T-helper 2 cell (primary cell): ENCODE data around the gene TOGARAM1.

Source experiments
- DNase-seq, 5 experiments: peaks; one replicate each; pipeline versions ENCODE4 v3.0.0 to v3.0.0-alpha.2; 2012 to 2022

The TOGARAM1 gene

DNA sequence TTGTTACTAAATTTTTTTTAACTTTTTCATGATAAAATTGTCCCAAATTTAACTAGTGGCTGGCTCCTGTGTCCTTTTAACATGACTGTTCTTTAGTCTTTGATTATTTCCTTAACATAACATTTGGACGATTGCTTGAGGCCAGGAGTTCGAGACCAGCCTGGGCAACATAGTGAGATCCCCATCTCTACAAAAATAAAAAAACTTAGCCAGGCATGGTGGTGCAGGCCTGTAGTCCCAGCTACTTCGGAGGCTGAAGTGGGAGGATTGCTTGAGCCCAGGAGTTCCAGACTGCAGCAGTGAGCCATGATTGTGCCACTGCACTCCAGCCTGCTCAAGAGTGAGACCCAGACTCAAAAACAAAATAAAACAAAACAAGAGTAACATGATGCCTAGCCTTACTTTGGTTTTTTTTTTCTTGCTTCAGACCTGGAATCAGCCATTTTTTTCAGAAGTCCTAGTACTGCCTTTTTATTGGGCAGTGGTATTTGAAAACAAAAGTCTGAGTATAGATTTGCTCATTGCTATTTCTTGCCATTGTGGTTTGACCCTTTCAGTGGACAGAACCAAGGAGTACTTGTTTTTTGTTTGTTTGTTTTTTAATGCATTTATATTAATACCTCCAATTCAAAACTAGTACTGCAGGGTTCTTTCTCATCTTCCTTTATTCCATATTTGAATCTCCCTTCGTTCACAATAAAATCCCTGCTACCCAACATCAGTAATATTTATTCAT is 4.8 kb downstream of the TOGARAM1 start:
- DNase-seq = no peak

DNA sequence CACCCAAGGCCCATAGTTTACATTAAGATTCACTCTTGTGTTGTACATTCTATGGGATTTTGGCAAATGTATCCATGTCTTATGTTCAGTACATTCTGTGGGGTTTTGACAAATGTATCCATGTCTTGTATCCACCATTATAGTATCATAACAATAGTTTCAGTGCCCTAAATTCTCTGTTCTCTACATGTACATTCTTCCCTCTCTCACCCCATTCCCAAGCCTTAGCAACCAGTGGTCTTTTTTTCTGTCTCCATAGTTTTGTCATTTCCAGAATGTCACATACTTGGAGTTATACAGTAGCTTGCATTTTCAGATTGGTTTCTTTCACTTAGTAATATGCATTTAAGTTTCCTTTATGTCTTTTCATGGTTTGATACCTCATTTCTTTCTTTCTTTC is 6.7 kb downstream of the TOGARAM1 start:
- DNase-seq = no peak

DNA sequence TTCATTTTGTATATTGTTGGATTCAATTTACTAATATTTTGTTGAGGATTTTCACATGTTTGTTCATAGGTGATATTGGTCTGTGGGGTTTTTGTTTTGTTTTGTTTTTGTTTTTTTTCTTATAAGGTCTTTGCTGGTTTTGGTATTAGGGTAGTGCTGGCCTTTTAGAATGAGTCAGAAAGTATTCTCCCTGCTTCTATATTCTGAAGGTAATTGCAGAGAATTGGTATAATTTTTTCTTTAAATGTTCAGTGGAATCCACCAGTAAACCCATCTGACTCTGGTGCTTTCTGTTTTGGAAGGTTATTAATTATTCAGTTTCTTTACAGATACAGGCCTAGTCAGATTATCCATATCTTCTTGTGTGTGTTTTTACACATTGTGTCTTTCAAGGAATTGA is 8.9 kb downstream of the TOGARAM1 start:
- no peak for DNase-seq

DNA sequence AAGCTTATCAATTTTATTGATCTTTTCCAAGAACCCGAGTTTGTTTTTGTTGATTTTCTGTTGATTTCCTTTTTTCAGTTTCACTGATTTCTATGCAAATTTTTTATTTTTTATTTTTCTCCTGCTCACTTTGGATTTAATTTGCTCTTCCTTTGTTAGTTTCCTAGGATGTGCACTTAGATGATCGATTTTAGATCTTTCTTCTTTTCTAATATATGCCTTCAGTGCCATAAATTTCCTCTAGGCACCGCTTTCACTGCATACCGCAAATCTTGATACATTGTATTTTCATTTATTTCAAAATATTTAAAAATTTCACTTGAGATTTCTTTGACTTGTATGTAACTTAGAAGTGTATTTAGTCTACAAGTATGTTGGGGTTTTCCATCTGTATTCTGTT is 9.5 kb downstream of the TOGARAM1 start:
- no peak for DNase-seq

DNA sequence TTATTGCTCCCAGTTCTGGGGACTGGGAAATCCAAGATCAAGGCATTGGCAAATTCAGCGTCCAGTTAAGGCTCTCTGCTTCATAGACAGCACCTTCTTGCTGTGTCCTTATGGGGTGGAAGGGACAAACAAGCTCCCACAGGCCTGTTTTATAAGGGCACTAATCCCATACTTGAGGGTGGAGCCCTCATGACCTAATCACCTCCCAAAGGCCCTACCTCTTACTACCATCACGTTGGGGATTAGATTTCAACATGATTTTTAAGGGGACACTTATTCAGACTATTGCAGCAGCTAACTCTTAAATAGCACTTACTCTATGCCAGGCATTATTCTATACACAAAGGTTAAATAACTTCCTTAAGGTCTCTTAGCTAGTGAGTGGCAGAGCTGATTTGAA is 17.3 kb downstream of the TOGARAM1 start:
- no peak for DNase-seq

DNA sequence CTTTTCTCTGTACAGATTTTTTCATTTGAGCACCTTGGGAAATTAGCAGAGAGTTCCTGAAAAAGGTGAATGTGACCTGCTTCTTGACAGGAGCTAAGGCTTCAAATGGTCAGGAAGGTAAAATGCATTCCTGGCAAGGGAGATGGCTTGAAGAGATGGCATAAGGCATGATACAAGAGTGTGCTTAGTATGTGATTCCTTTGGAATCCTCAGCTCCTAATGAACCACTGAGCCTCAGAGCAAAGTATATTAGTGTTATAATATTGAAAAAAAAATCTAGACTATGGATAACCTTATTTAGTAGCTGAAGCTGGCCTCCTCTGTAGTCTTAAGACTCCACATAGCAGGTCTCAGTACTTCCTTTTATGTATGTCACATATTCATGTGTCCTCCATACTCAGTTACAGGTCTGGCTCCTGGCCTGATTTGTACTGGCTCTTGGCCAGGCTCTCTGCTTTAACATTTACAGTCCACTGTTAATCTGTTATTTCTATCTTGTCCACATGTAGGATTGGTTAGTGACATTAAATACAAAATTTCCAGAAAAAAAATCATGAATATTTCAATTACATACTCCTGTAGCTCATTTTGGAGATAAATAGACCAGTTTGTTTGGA is 17.9 kb downstream of the TOGARAM1 start:
- no peak for DNase-seq

DNA sequence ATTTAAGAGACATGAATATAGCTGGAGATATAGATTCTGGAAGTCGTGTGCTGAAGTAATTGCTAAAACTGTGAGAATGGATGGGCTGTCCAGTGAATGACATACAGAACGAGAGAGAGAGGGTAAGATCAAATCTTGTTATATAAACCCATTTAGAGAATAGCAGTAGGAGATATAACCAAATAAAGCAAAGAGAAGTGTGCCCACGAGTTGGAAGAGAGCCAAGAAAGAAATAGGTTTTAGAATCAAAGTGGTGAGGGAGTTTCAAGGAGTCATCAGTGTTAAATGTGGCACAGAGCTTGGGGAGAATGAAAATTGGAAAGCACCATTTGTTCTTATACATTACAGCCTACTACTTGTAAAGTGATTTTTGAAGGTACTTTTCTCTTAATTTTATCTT is 19.2 kb downstream of the TOGARAM1 start:
- DNase-seq = no peak

DNA sequence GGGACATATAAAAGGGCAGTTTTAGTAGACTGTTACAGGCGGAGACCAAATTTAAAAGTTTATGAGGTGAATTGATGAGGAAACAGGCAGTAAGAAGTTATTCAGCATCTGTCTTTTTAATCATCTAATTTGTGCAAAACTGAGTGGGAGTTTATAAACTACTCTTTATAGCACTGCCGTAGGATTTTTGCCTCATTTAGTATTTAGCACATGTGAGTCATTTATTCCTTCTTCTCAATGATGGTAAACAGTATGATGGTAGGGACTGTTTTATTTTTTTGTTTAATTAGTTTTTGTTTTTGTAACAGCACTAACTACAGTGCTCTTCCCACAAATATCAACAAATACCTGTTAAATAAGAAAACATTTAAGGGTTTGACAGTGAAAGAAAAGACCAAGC is 20.6 kb downstream of the TOGARAM1 start:
- no peak for DNase-seq

DNA sequence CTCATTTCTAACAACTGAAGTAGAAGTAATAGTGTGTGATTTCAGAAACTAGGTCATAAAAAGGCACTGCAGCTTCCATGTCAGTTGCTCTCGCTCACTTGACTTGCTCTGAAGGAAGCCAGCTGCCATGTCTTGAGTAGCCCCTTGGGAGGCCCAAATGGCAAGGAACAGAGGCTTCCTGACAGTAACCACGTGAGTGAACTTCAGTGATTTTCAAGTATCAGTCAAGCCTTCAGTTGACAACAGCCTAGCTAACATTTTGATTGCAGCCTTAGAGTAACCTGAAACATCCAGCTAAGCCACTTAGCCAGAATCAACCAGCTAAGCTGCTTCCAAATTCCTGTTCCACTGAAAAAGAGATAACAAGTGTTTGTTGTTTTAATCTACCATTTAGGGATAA is 26.7 kb downstream of the TOGARAM1 start:
- no peak for DNase-seq

DNA sequence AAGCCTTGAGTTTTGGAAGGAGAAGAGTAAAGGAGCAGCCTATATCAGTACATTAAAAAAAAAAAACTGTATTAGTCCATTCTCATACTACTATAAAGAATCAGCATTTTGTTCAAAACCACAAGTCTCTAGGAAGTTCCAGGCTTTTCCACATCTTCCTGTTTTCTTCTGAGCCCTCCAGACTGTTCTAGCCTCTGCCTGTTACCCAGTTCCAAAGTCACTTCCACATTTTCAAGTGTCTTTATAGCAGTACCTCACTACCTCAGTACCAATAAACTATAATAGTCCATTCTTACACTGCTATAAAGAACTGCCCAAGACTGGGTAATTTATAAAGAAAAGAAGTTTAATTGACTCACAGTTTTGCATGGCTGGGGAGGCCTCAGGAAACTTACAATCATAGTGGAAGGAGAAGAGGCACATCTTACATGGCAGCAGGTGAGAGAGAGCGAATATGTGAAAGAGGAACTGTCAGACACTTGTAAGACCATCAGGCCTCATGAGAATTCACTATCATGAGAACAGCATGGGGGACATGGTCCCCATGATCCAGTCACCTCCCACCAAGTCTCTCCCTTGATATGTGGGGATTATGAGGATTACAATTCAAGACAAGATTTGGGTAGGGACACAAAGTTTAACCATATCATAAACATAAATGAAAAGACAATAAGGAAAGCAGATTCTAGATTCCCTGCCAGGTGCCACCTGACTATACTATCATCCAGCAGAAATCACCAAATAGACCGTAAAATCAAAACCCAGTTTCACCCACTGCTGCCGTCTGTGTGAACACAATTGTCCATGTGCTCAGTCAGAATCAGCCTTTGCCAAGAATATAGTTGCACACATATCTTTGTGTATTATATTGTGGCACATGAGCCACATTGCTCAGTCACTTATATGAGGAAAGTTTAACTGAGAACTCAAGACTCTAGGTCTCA is 27.8 kb downstream of the TOGARAM1 start:
- DNase-seq = no peak

DNA sequence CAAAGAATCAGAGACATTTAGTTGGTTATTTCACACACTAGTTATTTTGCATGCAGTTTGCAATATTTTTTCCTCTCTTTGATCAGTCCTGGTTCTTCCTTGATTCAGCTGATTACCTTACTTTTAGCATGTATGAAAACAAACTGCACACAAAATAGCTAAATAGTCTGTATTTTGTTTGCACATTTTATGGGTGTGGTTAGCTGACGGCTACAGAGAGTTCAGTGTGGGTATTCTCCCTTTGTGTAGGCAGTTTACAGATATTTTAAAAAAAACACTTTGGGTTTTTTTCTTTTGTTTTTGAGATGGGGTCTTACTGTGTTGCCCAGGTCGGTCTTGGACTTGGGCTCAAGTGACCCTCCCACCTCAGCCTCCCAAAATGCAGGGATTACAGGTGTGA is 28.5 kb downstream of the TOGARAM1 start:
- no peak for DNase-seq

DNA sequence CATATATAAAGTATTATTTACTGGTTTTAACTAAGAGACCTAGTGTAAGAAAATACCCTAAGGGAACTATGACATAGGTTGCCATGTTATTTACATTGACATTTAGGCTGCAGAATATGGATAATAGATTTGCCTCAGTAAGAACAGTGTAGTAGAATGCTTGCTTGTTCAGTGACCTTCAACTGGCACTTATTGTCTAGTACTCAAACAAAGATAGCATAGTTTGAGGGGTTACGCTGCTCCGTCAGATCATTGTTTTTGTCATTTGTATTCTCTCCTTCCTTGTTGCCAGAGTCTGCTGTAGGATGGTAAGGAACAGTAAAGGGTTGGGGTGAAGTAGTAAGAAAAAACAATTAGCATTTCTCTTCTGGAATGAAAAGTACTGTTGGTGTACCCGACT is 33.2 kb downstream of the TOGARAM1 start:
- DNase-seq = no peak

DNA sequence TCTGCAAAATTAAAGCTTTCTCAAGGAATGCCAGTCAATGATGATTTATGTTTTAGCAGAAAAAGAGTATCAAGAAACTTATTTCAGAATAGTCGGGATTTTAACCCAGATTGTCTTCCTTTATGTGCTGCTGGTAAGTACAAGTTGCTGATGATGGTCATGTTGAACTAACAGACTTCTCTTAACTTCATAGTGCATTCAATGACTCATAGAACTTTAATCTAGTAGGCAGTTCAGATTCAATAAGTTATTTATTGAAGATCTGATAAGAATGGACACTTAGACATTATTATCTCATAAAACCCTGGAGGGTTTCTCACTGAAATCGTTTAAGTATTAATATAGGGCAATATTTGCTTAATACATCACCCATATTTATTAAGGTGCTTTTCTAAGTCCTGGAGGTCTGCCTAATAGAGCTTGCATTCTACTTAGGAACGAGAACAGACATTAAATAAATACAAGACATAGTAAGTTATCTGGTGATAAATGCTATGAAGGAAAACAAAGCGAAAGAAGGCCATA is 33.8 kb downstream of the TOGARAM1 start:
- DNase-seq = no peak

DNA sequence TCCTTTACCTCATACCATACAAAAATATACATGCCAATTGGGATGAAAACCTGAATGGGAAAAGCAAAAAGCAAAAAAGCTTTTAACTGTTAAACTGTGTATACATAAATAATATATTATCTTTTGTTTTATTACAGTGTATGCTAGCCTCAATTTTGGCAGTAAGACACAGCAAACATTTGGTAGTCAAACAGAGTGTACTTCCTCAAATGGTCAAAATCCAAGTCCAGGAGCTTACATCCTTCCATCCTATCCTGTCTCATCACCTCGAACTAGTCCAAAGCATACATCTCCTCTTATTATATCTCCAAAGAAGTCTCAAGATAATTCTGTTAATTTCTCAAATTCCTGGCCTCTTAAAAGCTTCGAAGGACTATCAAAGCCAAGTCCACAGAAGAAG is 41.9 kb downstream of the TOGARAM1 start:
- no peak for DNase-seq

DNA sequence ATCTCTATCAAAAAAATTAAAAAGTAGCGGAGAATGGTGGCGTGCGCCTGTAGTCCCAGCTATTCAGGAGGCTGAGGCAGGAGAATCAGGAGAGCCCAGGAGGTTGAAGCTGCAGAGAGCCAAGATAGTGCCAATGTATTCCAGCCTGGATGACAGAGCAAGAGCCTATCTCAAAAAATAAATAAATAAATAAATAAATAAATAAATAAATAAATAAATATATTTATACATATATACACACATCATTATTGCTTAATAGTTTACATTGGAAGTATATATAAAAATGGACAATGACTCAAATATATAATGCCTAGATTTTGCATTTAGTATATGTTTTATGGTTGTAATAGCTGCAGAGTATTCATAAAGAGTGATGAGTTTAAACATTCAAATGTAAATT is 53.1 kb downstream of the TOGARAM1 start:
- no peak for DNase-seq

DNA sequence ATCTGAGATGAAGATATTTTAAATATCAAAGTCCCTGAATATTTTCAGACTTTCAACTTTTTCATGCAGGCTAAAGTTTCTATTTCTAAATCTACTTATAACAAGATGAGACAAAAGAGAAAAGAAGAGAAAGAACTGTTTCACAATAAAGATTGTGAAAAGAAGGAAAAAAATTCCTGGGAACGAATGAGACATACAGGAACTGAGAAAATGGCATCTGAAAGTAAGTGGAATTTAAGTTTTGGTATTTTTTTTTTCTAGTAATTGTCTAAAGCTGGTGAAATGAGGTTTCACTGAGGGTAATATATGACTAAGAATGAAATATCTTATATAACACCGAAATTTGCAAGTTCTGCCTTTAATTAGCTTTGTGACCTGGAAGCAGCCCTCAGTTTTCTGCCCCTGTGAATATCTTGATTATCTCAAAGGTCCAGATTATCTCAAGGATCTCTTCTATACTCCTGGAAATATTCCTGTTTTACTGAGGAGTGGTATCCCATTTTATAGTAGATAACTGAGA is 66.2 kb downstream of the TOGARAM1 start:
- DNase-seq = no peak

DNA sequence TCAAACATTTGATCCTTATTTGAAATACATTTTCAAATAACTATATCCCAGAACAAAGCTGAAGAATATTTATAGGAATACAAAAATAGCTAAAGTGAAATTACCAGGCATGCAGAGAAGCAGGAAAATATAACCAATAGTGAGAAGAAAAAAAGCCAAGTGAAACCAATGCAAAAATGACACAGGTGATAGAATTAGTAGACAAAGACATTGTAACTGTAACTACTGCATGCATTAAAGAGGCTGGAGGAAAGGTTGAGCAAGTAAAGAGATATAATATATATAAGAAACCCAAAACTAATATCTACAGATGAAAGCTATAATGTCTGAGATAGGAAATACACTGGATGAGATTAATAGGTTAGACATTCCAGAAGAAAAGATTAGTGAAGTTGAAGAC is 72.7 kb downstream of the TOGARAM1 start:
- no peak for DNase-seq

DNA sequence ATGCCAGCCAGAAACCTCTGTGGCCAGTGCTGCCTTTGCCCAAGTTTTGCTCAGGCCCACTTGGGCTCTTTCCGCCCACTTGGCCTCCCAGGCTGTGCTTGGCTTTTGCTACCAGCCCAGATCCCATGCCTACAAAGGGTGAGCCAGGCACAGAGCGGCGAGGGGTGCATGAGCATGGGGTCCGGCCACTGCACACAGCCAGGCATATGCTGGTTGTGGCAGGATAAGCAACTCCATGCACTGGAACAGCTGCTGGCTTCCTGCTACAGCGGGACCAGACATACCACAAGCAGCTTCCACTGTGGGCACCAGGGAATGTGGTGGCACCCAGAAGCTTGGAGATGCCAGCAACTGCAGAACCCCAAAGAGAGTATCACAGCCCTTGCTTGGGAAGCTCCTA is 76.3 kb downstream of the TOGARAM1 start:
- no peak for DNase-seq

DNA sequence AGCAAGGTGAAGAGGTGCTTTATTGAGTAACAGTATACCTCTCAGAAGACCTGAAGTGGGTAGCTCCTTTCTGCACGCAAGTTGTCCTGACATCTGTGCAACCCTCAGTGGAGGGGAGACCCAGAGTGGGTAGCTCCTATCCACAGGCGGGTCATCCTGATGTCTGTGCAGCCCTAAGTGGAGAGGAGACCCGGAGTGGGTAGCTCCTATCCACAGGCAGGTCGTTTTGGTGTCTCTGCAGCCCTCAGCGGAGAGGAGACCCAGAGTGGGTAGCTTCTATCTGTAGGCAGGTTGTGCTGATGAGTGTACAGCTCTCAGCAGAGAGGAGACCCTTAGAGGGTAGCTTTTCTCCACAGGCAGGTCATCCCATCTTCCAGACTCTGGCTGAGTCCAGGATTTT is 76.9 kb downstream of the TOGARAM1 start:
- DNase-seq = no peak

DNA sequence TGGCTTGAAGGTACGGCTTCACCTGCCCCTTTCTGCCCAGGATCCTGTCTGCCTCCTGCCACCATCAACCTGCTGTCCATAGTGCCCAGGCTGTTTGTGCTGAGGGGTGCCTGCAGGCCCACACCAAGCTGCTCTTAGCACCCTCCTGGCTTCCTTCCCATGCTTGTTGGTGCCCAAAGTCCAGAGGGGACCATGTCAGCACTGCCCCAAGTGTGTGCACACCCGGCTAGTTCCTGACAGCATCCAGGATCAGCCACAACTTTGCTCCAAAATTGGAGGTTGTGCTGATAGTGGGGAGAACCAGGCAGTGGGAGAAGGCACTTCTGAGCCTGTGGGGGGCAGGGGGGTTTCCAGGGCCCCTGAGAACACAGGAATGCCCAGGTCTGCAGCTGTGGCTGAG is 77.4 kb downstream of the TOGARAM1 start:
- no peak for DNase-seq

DNA sequence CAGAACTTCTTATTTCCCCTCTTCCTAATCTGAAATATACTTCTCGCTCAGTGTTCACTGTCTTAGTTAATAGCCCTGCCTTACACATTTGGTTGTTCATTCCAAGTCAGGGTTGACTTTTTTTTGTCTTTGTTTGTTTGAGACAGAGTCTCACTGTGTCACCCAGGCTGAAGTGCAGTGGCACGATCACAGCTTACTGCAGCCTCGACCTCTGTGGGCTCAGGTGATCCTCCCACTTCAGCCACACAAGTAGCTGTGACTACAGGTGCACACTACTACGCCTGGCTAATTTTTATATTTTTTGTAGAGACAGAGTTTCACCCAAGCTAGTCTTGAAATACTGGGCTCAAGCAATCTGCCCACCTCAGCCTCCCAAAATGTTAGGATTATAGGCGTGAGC is 79.7 kb downstream of the TOGARAM1 start:
- no peak for DNase-seq

DNA sequence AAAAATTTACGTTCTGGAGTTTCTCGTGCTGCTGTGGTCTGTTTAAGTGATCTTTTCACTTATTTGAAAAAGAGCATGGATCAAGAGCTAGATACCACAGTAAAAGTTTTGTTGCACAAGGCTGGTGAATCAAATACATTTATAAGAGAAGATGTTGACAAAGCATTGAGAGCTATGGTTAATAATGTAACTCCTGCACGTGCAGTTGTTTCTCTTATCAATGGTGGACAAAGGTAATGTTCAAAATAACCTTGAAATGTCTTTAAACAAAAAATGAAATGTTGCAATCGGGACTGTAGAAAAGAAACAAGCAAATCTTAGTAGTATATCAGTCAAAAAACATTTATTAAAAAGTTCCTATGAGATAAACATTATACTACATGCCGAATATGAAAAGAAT is 82.6 kb downstream of the TOGARAM1 start:
- no peak for DNase-seq

DNA sequence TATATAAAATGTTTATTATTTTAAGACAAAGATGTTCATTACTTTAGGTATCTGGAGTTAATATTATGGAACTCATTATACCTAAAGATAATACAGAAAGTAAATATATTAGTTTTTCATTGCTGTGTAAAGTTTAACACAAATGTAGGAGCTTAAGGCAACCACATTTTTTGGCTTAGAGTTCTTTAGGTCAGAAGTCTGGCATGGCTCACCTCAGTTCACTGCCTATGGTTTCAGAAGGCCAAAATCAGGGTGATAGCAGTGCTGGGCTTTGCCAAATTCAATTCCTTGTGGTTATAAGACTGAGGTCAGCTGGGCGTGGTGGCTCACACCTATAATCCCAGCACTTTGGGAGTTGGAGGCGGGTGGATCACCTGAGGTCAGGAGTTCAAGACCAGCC is 86.4 kb downstream of the TOGARAM1 start:
- no peak for DNase-seq
